HG03378 (cell line): ENCODE data around the gene TMEM125.

Experiments used
- ATAC-seq: cut with Tn5 transposase; IDR thresholded peaks from one replicate; pipeline ENCODE4 v1.9.1; 2021; ENCODE audit warnings: mild to moderate bottlenecking, moderate library complexity; ENCODE audit not compliant: unreplicated experiment

TMEM125 gene

DNA sequence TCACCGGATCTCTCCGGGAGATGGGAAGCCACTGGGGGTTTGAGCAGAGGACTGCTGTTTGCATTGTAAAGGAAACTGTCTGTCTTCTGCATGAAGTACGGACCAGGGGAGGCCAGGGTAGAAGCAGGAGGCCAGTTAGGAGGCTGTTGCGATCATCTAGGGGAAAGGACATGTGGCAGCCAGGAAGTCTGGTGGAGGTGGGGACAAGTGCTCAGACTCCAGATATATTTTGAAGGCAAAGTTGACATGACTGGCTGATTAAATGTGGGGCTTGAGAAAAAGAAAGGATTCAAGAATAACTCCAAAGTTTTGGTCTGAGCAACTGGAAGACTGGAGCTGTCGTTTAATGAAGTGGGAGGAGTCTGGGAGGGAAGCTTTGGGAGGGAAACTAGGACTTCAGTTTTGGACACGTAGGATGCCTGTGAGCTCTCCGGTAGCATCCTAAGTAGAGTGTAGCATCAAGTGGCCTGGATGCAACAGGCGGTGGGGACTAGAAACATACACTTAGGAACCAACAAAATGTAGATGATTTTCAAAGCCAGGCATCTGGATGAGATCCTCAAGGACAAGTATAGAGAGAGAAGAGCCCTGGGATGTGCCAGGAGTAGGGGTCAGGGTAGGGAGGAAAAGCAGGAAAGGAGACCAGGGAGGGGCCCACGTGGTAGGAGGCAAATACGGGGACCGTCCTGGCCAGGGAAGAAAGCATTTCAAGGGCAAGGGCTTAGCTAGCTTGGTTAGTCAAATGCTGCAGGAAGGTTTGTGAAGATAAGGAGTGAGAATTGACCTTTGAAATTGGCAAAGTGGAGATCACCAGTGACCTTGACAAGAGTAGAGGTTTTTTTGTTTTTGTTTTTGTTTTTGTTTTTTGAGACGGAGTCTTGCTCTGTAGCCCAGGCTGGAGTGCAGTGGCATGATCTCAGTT, 19.3 kb downstream of the TMEM125 start:
- ATAC-seq: no peak

DNA sequence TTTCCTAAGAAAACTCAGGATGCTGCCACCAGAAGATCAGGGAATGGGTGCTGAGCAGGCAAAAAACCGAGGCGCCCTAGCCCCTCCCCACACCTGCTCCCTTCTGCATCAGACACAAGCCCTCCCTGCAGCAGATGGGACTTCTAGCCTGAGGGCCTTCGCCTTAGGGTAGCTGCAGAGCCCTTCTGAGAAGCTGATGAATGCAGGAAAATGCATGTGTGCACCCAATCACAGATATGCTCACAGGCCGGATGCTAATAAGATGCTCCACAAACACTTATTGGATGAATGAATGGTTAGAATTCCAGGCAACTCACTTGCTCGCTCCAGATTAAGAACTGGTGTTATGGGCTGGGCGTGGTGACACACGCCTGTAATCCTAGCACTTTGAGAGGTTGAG, 22.4 kb downstream of the TMEM125 start:
- ATAC-seq: no peak

DNA sequence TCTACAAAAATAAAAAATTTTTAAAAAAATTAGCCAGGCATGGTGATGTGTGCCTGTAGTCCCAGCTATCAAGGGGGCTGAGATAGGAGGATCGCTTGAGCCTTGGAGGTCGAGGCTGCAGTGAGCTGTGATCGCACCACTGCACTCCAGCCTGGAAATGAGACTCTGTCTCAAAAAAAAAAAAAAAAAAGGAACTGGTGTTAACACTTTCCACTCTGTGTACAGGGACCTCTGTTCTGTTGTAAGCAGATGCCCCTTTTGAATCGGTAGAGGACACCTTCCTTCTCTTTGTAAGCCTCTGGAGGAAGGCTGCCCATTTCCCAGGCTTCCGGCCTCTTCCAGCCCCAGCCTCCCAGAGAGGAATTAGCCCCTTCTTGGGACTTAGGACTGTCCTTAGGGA, 22.9 kb downstream of the TMEM125 start:
- no peak for ATAC-seq

GRCh38 chr1:43293176-43293575, 23.4 kb downstream of the TMEM125 start:
- no peak for ATAC-seq

DNA sequence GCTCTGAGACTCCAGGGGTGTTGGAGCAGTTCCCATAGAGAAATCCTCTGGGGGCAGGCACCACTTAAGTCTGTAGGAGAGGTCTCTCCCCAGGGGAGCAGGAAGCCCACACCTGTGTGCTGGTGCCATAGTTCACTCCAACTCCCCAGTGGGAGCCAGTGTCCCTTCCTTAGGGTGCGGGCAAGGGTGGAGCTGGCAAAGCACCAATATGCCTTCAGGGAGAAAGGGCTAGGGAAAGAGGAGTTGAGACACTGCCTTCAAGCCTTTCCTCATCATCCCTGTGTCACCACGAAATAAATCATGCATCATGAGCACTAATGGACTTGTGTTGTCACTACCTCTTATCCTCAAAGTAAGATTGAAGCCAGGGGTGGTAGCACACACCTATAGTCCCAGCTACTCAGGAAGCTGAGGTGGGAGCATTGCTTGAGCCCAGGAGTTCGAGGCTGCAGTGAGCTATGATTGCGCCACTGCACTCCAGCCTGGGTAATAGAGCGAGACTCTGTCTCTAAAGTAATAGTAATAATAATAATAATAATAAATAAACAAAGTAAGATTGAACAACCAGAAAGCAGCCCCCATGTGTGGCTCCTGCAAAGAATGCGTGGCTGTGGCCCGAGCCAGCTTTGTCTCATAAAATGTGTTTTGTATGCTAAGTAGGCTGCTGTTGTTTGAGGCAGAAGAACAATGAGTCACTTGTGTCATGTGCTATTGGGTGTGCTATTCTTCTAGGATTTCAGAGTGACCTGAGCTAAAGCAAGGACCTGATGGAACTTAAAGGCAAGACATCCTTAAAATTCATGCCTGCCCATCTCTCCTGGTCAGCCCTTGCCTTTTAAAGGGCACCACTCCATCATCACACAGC, 24.3 kb downstream of the TMEM125 start:
- ATAC-seq: no peak

DNA sequence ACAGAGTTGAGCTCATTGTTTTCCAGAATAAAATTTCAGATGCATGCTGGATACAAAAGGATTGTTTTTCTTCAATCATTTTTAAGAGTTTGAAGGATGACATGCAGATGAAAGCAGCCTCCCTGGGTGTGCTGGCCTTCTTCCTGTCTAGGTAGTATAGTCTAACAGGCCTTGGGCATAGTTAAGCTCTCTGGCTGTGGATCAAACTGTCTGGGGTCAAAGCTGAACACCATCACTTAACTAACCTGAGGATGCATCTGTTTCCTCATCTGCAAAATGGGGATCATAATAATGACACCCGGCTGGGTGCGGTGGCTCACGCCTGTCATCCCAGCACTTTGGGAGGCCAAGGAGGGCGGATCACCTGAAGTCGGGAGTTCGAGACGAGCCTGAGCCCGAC, 25.0 kb downstream of the TMEM125 start:
- no peak for ATAC-seq

- no peak for ATAC-seq
Measured at GRCh38 chr1:43296207-43296606, 26.4 kb downstream of the TMEM125 start.

DNA sequence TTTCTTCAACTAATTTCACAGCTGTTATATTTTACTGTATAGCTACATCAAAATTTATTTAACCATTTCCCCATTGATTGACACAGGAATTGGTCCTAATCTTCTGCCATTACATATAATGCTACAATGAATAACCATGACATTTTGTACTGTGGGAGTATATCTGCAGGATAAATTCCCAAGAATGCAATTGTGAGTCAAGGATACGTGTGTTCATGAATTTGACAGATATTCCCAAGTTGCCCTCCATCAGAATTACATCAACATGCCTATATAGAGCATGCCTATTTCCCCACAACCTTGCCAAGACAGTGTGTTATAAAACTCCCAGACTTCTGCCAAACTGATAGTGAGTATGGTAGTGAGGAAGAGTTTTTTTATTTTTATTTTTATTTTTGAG, 28.3 kb downstream of the TMEM125 start:
- ATAC-seq: no peak

- ATAC-seq: no peak
Measured at GRCh38 chr1:43299101-43299500, 29.3 kb downstream of the TMEM125 start.

DNA sequence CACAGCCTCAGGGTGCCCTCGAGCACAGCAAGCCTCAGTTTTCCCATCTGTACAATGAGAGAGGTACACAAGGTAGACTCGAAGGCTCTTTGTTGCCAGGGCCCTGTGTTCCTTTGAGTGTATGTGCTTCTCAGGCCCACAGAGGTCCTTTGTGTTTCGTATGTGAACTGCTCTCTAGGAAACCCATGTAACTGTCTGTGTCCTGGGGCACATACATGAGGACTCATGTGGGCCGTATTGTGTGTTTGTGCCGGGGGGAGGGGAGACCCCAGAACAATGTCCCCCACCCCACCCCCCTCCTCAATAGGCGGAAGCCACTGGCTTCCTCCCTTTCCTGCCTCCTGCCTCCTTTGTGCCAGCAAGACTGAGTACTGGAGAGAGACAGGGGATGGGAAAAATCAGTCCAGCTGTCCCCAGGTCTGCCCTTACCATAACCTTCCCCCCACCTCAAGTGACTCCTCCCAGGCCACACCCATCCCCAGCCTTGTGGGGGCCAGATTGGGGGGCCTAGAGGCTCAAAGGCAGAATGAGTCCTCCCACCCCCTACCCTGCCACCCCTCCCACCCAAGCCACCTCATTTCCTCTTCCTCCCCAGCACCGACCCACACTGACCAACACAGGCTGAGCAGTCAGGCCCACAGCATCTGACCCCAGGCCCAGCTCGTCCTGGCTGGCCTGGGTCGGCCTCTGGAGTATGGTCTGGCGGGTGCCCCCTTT, 30.8 kb downstream of the TMEM125 start, which contains the start of gene TIE1:
Gene TIE1 (plus strand): TSS at position 605 of the 717 bp plus-strand sequence. CDS start 90 bp downstream, at position 695.
- no peak for ATAC-seq

DNA sequence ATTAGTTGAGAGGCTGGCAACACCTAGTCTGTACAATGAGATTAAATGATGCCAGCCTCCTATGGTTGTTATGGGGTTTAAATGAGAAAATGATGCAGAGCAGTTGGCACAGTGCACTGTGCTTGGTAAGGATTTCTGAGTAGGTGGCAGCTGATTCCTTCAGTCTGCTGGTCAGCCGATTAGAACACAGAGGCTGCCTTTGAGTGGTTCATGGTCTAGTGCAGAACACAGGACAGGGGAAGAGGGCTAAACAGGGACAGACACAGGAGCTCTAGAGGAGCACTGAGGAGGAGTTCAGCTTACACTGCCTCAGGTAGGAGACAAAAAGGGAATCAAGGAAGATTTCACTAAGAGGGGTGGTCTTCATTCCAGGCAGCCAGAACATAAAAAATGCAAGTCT, 32.4 kb downstream of the TMEM125 start:
- no peak for ATAC-seq

DNA sequence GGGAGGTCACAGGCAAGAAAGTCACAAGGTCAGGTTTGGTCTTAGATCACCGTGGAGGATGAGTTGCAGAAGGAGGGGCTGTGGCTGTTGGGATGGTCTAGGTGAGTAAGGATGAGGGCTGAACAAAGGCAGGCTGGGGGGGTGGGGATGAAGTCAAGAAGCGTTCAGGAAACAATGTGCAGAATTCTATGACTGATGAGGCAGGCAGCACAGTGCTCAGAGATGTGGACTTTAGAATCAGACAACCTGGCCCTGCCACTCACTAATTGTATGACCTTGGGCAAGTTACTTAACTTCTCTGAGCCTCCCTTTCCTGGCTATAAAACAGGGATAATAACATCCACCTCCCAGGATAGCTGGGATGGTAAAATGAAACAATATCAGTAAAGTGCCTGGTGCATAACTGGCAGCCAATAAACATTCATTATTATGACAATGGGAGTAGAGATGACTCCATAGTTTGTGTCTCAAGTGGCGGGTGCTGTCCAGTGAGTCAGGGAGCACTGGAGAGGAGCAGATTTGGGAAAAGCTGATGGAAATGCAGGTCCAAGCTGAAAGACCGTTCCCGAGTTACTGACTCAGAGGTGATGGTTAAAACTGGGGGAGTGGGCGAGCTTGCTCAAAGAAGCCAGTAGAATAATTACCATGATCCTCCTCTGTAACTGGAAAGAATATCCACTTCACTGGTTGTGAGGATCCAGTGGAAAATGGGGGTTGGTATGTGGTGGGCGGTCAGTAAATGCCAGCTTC, 33.1 kb downstream of the TMEM125 start:
- ATAC-seq: no peak

DNA sequence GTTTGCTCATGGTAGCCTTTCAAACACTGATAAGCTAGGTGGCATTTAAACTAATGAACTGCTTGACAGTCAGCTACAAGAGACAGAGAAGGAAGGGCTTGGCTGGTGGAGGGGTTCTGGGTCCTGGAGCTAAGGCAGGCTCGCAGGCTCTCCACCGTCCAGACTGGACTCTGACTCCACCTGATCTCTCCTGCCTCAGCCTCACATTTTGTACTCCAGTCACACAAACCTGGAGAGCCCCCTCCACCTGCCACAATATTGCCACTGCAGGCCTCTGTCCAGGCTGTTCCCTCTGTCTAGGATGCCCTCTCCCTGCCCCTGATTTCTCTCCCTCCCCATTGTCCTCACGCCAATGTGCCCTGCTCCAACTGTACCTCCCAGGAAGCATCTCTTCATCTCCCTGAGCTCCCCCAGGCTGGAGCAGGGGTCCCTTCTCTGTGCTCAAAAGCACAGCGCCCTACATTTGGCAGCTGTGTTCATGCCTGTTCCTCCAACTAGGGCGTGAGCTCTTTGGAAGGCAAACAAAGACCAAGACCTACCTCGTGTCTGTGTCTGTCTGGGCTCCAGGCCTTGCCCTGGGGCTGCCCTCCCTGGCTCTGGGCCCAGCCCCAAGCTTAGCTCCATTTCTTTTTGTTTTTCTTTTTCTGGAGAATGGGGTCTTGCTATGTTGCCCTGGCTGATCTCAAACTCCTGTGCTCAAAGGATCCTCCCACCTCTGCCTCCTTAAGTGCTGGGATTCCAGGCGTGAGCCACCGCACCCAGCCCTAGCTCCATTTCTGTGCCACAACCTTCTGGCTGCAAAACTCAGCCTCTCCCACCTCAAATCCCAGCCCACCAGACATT, 33.9 kb downstream of the TMEM125 start:
- ATAC-seq: no peak

DNA sequence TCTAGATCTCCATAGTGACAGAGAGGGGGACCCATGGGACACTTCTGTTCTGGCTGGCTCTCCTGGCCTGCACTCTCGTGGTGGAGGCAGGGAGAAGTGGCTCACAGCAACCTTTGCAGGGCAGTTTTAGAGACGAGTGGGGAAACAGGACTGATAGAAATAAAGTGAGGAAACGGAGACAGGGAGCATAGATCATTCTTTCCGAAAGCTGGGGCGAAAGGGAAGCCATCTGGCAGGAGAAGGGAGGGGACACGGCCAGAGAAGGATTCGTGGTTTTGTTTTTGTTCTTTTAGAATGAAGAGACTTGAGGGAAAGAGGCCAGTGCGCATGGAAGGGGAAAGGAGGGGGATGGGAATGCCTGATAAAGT, 34.5 kb downstream of the TMEM125 start:
- no peak for ATAC-seq

DNA sequence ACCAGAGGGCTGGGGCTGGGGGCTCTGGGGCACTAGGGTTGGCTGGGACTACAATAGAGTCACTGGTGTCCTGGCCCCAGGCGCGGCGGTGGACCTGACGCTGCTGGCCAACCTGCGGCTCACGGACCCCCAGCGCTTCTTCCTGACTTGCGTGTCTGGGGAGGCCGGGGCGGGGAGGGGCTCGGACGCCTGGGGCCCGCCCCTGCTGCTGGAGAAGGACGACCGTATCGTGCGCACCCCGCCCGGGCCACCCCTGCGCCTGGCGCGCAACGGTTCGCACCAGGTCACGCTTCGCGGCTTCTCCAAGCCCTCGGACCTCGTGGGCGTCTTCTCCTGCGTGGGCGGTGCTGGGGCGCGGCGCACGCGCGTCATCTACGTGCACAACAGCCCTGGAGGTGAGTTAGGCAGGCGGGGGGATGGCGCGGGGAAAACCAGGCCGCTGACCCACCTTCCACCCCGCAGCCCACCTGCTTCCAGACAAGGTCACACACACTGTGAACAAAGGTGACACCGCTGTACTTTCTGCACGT, 35.1 kb downstream of the TMEM125 start:
- ATAC-seq: no peak

DNA sequence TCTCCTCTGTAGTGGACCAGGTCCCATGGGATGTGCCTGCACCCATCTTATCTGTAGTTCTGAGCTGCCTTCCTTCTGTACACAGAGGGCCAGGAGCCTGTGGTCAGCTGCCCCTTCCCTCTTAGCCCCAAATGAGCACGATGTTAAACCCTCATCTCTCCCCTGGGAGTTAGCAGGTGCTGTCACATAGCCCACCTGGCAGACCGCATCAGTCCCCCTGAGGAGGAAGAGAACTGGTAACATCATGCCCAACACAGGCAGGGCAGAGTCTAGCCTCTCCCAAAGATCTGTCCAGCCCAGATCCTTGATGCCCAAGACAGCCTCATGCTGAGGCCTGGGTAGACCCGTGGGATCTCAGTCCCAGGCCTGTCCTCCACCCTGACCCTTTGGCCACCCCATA, 35.7 kb downstream of the TMEM125 start:
- ATAC-seq: no peak

GRCh38 chr1:43305926-43306687, 36.3 kb downstream of the TMEM125 start:
- no peak for ATAC-seq

DNA sequence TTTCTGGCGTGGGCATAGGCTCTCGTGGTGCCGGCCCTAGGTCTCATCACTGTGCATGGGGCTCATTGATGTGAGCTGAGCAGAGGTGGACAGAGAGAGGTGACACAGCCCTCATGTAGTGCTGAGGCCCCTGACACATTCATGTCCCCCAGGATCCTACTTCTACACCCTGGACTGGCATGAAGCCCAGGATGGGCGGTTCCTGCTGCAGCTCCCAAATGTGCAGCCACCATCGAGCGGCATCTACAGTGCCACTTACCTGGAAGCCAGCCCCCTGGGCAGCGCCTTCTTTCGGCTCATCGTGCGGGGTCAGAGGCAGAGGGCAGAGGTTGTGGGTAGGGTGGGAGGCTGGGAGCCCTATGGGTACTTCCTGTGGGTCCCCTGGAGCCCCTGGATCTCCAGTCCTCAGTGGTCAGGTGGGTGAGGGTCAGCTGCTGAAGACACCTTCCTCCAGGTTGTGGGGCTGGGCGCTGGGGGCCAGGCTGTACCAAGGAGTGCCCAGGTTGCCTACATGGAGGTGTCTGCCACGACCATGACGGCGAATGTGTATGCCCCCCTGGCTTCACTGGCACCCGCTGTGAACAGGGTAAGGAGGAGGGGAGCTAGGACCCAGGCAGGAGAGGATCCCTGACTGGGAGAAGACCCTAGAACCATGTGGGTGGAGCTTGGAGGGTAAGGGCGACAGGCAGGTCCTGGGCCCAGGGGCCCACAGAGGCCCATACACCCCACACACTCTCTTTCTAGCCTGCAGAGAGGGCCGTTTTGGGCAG, 37.1 kb downstream of the TMEM125 start:
- ATAC-seq: no peak
